ENCODE results near the gene TMEM231. TPM values are rescaled to one million over a fixed set of nuclear protein-coding genes. Genes with fewer than 3 reads are reported as not detected.

The TMEM231 gene
- total RNA-seq, 1 experiment from 2014 or later = 3.4 TPM

DNA sequence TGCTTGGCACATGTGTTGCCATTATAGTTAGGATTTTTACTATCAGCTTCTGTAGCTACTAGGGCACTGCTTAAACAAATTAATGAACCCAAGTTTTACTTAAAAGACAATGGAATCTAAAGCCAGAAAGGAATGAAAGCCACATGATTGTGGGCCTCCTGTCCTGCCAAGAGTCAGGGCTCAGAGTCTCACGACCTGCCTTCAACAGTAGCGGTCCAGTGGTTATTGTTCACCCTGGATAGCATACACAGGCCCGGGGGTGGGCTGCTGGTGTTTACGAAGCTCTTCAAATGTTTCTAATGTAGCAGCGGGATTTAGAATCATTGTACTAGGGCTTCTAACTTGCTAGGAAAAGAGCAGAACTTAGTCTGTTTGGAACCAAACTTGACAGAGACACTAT is 17.9 kb upstream of the TMEM231 start:
- Histone ChIP-seq H3K27me3 (ENCODE audit: insufficient read depth, low read length) (no peaks in the 10 kb centered on the region), H3K56ac (ENCODE audit: insufficient read length, low read depth, low read length) (no peak overlapping the region), H2BK5ac (ENCODE audit: insufficient read length, low read length) (no peak overlapping the region), H4K8ac (replicated peaks; ENCODE audit: insufficient read length, low read depth, low read length) (no peak overlapping the region), H2BK120ac (ENCODE audit: low read depth, low read length, poor library complexity, severe bottlenecking) (no peak overlapping the region), H3K14ac (ENCODE audit: insufficient read depth, low read length) (no peak overlapping the region), H3K23me2 (ENCODE audit: insufficient read length, low read depth, low read length, poor library complexity, severe bottlenecking) (no peaks in the 10 kb centered on the region), H4K5ac (ENCODE audit: insufficient read length, low read depth, low read length) (no peak overlapping the region), H3K18ac (ENCODE audit: insufficient read length, low read depth, low read length) (no peak overlapping the region), H3K4me1 (ENCODE audit: insufficient read depth, low read length) (peaks cover 8% of the 10 kb centered on the region; the same call in 1 of the 2 replicates), H3K79me1 (ENCODE audit: insufficient read depth, low read depth, low read length, poor library complexity, severe bottlenecking) (no peaks in the 10 kb centered on the region), H3K9me3 (ENCODE audit: control insufficient read depth, low read depth, low read length) (no peaks in the 10 kb centered on the region), H2BK20ac (ENCODE audit: low read depth, low read length, poor library complexity, severe bottlenecking) (no peak overlapping the region), H4K91ac (ENCODE audit: insufficient read length, low read depth, low read length) (no peak overlapping the region), H3K4me2 (ENCODE audit: insufficient read depth, insufficient read length, low read length) (no peak overlapping the region), H3K23ac (ENCODE audit: insufficient read length, low read depth, low read length) (no peak overlapping the region), H2BK12ac (ENCODE audit: insufficient read length, low read depth, low read length) (no peak overlapping the region), H3K27ac (ENCODE audit: insufficient read length, low read depth, low read length) (no peak overlapping the region), H2BK15ac (ENCODE audit: low read depth, low read length) (no peak overlapping the region), H3K4ac (ENCODE audit: low read depth, low read length) (no peak overlapping the region), H2AFZ (ENCODE audit: low read length) (no peak overlapping the region), H4K20me1 (ENCODE audit: control insufficient read depth, insufficient read depth, insufficient read length) (no peaks in the 10 kb centered on the region), H3T11ph (ENCODE audit: low read length) (no peak overlapping the region), H3K9ac (ENCODE audit: extremely low read depth, insufficient read length, low read length) (no peak overlapping the region), H2AK5ac (ENCODE audit: insufficient read length, low read length) (no peak overlapping the region), H3K79me2 (ENCODE audit: insufficient read depth, low read length) (no peaks in the 10 kb centered on the region)
- no peaks in the 10 kb centered on the region for H3K27me3 Mint-ChIP-seq (ENCODE audit: low read depth)
- no CpG with 5 or more reads among the region's 5 CpGs for WGBS (ENCODE audit: extremely low coverage, insufficient read length, low lambda C conversion rate)
- peaks cover 21 to 70% (median 63%) of the 10 kb centered on the region in 3 experiments; a peak in 6 of 7 replicates for H3K36me3 Mint-ChIP-seq (ENCODE audit: insufficient read depth in 1 of 3, low read depth in 3 of 3)
- DNase-seq = no peak
- TF ChIP-seq CTCF (conservative IDR thresholded peaks at IDR 0.05) = no peak
- H3K4me1 Mint-ChIP-seq = peaks cover 14 to 15% of the 10 kb centered on the region in 2 experiments
- no peak overlapping the region for H3K27ac Mint-ChIP-seq
- no peak overlapping the region for H3K4me3 Mint-ChIP-seq
- no peaks in the 10 kb centered on the region for H3K9me3 Mint-ChIP-seq
